Measurements from ENCODE around the gene TRAF3IP1.
"Not testable (repeated sequence)": the region's sequence is repeated elsewhere in the genome, so short reads cannot be mapped to it uniquely, and the experiment has no call there.

Gene TRAF3IP1, protein sequence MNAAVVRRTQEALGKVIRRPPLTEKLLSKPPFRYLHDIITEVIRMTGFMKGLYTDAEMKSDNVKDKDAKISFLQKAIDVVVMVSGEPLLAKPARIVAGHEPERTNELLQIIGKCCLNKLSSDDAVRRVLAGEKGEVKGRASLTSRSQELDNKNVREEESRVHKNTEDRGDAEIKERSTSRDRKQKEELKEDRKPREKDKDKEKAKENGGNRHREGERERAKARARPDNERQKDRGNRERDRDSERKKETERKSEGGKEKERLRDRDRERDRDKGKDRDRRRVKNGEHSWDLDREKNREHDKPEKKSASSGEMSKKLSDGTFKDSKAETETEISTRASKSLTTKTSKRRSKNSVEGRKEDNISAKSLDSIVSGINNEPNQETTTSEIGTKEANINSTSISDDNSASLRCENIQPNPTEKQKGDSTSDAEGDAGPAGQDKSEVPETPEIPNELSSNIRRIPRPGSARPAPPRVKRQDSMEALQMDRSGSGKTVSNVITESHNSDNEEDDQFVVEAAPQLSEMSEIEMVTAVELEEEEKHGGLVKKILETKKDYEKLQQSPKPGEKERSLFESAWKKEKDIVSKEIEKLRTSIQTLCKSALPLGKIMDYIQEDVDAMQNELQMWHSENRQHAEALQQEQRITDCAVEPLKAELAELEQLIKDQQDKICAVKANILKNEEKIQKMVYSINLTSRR

DNA sequence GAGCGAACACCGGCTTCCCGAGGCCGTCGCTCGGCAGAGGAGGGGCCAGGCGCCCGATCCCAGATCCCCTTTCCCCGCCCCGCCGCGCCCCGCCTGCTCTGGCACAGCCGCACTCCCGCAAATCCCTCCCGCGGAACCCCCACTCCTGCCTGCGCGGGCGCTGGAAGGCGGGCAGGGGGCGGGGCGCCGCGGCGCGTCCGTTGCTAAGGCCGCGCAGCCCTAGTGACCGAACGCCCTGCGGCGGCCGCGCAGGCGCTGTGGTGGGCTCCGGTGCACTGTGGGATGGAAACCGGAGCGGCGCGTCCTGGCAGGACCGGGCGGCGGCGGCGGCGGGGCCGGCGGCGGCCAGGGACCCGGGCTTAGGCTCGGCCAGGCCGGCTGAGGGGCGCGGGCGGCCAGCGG, at the start of gene TRAF3IP1:
Gene TRAF3IP1 (plus strand): TSS at position 273 of the 402 bp plus-strand sequence. CDS start 145 bp downstream, outside the sequence.
- peak; percentile 92 for DNase-seq (ENCODE audit: low spot score)

DNA sequence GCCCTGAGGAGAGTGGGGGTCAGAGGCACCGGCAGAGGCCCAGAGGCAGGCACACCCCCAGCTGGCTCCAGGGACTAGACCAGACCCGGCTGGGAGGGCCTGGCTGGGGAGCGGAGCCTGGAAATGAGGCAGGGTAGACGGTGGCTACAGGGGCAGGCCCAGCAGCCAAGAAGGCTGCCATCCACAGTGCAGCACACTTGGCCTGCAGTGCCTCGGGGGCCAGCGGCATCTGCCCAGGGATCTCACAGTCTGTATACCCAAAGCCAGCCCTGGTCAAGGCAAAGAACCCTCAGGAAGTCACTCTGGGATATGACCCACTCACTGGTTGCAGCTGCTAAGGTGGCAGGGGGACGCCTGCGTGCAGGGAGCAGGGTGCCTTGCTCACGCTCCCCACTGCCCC, 49.7 kb upstream of the TRAF3IP1 start:
- DNase-seq (ENCODE audit: low spot score) = no peak

DNA sequence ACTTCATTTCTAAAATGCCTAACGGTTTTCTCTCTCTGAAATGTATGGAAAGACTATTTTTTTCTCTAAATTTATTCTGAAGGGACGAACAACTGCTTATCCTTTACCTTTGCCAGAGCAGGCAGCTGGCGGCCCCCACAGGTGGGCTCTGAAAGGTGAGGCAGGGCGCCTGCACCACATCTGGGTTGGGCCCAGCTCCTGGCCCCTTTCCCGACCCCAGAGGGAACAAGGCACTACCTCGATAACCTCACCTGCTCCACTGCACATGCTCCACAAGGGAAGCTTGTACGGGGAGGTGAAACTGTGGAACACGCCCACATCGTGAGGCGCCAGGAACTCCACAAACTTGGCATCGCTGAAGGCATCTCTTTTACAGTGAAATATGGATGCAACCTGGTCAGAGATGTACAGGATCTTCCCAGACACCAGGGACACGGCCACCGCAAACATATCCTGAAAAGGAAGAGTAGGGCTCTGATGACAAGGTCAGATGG, 49.2 kb upstream of the TRAF3IP1 start:
- no peak for DNase-seq (ENCODE audit: low spot score)

DNA sequence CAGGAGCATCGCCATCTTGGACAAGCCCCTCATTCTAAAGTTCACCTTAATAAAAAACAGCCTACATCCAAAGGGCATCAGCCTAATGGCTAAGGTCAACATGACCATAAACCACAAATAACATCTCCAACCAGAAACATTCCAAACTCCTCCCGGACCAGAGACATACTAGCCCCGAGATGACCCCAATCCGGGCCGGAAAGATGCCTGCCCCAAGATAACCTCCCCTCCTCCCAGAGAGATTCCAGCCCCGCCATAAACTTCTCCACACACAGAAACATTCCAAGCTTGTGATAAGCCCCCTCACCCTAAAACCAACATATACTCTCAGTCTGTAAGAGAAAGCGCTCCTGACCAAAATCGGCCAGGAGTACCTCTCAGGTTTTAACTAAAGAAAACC, 48.6 kb upstream of the TRAF3IP1 start:
- DNase-seq (ENCODE audit: low spot score) = not testable (repeated sequence)

DNA sequence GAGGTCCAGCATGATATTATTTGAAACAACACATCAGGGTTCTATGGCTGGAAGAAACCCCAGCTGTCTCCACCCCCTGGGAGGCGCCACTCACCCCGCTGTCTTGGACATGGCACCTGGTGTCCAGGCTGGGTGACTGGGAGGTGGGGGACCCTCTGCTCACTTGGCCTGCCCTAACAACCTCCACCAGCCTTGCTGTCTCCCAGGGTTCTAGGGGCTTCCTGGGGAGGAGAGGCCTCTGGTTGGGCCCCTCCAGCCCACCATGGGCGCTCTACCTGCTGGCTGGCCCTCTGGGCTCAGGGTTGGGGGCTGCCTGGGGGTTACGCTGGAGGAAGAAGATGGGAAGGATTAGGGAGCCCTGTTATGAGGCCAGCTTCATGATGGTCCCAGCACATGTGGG, 48.2 kb upstream of the TRAF3IP1 start:
- DNase-seq (ENCODE audit: low spot score) = no peak

DNA sequence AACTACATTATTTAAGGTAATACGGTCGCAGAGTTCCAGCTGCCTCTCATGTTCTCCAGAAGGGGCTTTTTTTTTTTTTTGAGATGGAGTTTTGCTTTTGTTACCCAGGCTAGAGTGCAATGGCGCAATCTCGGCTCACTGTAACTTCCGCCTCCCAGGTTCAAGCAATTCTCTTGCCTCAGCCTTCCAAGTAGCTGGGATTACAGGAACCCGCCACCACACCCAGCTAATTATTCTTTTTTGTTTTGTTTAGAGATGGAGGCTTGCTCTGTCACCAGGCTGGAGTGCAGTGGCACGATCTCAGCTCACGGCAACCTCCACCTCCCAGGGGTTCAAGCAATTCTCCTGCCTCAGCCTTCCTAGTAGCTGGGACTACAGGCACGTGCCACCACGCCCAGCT, 46.9 kb upstream of the TRAF3IP1 start:
- DNase-seq (ENCODE audit: low spot score) = not testable (repeated sequence)

DNA sequence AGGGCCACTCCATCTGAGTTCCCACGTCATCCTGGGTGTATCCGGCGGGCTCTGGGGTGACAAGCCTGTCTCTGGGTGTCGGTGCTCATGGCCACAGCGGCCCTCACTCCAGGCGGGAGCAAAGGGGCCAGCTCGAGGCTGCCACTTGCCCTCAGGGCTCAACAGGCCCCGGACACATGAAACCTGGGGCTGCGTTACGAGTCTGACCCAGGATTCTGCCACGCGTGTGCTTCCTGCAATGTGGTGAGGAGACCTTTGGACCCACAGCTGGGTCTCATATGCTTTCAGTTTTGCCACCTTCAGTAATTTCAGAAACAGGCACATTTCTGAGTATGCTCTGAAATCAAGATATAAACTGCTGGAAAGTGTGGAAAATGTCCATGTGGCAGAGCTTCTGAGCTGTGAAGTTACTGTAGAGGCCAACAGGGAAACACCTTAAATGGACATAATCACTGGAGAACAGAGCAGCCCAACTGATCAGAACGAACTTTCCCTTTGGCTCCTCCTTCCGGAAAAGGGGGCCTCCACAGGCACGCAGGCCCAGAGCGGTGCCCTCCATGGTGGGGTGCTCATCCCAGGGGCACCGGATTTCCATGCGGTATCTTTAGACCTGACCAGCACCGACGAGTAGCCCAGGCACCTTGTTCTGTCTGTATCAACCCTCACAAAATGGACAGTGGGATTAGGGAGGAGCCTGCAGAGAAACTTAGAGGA, 46.0 kb upstream of the TRAF3IP1 start:
- no peak for DNase-seq (ENCODE audit: low spot score)

DNA sequence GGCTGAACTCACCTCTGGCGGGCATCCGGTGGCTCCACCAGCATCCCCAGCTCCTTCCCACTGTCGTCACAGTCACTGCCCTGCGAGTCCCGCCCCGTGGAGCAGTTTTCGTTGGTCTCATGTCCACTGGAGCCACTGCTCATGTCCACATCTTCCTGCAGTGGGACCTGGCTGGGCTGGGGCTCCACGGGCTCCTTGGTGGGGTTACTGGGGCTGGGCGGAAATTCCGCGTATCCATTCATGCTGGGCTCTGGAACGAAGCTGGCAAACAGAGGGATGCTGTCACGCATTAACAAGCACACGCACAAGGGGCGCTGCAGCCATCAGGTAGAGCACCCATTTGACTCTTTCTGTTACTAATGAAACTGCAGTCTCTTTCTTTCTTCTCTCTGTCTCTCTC, 42.6 kb upstream of the TRAF3IP1 start:
- no peak for DNase-seq (ENCODE audit: low spot score)

DNA sequence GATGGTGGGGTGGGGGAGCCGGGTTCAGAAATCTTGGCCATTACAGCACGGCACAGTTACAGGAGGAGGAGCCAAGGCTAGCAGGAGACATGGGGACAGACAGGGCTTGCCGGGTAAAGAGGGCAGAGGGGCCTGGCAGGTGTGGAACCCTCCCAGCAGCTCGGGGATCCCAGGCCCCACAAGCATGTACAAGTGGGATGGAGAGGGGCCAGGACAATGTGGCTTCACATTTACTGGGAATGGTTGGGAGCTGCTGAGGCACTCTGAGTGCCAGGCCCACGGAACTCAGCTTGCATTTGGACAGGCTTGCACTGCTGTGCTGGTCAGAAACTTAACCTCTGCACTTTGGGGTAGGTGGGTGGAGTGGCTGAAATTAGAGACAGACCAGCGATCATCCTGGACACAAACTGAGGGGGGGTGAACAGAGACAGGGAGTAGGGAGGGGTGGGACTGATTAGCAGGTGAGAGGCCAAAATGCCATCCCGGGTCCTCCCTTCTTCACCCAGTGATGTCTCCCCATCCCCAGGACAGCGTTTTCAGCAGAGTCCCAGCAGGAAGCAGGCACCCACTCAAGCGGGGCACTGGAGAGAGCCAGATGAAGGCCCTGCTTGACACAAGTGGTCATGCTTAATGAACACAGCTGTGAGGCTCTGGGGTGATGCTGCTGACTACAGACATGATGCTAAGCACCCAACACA, 41.5 kb upstream of the TRAF3IP1 start:
- DNase-seq (ENCODE audit: low spot score) = no peak

DNA sequence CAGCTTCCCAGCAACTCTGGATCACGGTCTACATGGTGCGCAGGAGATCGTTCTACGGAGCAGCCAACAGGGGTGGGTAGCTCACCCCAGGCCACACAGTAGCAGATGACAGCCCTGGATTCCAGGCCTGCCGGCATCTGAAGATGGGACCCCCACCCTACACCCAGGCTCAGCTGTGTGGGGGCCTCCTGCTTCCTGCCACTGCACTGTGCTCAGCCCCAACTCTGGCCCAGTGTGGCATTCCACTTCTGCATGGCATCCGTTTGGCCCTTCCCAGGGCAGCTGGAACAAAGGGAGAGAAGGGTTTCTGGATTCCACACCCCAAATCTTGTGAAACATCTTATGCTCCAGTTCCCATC, 41.0 kb upstream of the TRAF3IP1 start:
- DNase-seq (ENCODE audit: low spot score) = no peak

DNA sequence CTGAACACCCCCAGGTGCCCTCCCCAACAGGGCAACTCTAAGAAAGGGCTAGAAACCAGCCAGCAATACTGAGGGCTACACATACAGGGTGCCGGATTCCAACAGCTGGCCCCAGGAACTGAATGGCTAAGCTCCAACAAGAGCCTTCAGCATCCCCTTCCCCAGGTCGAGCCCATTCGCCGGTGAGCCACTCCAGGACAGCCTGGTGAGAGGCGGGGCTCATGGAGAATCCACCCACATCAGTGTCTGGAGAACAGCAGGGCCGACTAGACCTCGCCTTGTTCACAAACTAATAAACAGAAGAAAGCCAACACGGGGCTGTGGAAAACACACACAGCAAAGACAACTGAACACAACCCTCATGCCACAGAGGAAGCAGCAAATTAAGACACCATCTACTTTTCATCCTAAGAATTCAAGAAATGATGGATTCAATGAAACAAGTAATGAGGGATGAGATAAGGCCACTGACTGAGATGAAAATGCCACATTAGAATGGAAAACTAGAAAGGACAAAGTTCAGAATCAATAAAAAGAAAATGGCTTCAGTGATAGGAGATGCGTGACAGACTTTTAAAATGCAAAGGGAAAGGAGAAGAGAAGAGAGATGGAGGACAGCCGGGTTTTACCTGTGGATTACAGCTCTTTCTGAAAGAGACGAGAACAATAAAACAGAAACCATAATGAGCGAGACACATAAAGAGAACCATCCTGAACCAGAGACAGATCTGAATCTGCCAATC, 40.1 kb upstream of the TRAF3IP1 start:
- DNase-seq (ENCODE audit: low spot score) = no peak

DNA sequence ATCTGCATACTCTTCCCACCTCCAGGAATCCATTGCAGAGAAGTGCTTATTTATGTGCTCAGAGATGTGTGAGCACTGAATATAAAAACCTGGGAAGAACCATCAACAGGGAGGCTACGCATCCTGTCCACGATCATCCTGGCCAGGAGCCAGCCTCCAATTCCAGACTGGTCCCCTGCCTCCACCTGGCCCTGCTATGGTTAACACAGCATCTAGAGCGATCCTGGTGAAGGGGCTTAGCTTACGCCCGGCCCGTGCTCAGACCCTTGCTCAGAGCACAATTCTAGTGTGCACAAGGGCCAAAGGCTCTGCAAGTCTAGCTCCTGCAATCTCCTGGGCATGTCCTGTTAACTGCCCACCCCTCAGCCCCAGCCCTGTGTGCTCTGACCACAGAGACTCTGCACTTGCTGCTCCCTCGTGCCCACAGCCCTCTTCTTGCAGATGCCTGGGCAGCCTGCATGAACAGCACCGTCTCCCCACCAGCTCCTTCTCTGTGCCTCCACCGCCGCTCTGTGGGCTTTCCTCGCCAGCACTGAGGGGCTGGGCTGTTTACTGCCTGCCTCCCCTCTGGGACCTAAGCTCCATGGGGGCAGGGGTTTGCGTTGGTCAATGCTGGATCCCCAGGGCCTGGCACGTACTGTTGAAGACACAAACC, 38.4 kb upstream of the TRAF3IP1 start:
- DNase-seq (ENCODE audit: low spot score) = no peak

DNA sequence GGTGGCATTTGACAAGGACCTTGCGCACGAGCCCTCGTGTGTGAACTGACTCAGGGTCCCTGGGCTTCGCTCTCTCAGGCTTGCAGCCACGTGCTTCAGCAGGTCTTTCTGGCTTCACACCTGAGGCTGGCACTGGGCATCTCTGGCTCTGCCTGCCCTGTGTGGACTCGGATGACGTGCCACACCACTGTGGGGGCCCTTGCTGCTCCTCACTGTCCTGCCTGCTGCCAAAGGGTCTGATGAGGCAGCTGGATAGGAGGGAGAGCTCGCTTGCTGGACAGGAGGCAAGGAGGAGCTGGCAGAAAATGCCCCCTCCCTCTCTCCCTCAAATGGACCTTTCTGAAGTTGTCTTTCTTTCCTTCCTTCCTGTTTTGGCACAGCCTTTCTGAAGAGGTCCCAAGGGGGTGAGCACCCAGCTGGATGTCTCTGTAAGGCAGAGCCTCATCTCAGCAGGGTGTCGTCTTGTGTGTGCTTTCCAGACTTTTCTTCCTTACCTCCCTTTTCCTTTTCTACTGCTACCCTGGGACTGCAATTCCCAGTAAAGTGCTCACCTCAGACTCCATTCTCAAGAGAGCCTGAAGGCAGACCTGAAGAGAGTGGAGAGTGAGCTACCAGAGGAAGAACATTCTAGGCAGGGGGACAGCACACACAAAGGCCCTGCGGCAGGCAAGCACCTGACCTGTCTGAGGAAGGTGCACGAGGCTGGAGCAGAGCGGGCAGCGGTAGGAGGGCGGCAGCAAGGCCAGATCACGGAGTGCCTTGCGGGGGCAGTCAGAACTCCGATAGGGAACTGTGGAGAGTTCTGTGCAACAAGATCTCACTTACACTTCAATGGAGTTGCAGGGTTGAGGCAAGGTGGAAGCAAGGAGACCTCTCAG, 37.2 kb upstream of the TRAF3IP1 start:
- no peak for DNase-seq (ENCODE audit: low spot score)

DNA sequence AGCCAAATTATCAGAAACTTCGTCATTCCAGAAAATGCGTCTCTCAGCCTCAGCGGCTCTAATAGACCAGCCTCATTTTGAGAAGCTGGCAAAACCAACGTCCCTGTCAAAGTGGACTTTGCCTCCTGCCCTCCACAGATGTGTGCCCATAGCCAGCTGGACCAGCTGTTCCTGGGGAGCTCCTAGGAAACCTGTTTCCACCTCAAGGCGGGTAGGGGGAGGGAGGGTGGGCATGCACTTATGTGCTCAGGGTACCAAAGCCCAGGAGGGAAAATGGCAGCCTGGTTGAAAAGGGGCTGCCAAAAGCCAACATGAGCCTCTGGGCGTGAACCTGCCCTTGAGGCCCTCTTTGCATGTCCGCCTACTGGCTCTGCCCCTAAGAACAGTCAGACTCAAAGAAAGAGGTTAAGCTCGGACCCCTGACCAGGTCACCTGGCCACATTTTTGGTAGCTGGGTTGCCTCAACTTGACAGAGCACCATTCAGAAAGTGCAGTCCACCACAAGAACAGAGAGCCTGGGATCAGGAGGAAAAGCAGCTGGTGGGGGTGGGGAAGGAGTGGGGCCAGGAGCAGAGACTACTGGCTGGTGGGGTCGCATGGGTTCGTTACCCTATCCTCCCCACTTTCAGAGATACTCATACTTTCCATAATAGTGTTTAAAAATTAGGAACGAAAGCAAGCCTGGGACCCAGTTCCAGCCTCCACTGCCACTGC, 35.4 kb upstream of the TRAF3IP1 start:
- DNase-seq (ENCODE audit: low spot score) = no peak

DNA sequence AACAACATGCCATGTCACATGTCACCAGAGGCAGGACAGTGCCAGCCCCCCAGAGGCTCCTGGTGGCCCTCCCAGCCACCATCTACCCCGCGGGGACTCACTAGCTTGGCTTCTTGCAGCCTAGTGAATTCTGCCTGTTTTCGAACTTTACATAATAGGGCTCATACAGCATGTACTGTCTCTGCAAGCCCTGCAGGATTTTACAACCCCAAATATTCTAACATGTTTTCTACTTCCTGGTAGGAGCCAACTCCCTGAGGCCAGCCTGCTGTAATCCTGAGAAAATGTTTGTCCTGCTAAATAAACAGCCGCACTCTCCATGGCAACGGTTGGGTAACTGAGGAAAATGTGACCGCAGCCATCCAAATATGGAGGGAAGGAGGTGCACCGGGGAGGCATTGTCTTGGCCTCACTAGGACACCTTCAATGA, 34.6 kb upstream of the TRAF3IP1 start:
- DNase-seq (ENCODE audit: low spot score) = peak; percentile 30

DNA sequence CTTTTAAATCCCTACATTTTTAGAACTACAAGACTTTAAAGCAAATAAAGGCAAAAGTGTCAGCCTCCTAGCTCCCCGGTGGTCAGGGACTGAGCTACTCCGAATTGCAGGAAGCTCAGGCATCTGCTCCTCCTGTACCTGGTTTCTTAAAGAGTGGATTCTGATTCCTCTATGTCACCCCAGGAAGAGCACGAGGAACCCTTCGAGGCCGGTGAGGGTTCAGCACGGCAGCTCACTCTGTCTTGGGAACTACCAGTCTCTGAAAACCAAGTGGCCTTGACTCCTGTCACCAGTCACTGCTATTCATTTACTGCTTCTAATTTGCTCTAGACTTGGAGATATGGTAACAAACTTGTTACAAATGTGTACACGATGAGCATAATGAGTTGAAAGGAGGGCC, 34.2 kb upstream of the TRAF3IP1 start:
- no peak for DNase-seq (ENCODE audit: low spot score)

DNA sequence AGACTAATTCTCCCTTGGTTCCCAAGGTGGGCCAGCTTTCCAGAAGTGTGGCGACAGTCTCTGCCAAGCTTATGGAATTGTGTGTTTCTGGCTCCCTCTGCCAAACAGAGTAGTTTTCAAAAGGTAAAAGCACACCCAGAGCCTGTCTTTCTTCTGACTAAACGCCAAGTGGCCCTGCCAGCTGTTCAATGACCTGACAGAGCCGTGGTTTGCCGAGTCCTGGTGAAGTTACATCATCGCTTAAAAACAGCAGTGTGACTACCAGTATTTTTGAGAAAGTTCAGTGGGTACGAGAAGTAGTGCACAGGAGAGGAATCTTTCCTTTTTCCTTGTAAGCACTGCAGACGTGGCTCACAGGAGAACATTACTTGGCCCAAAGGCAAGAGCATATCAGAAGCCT, 33.8 kb upstream of the TRAF3IP1 start:
- peak; percentile 25 for DNase-seq (ENCODE audit: low spot score)

DNA sequence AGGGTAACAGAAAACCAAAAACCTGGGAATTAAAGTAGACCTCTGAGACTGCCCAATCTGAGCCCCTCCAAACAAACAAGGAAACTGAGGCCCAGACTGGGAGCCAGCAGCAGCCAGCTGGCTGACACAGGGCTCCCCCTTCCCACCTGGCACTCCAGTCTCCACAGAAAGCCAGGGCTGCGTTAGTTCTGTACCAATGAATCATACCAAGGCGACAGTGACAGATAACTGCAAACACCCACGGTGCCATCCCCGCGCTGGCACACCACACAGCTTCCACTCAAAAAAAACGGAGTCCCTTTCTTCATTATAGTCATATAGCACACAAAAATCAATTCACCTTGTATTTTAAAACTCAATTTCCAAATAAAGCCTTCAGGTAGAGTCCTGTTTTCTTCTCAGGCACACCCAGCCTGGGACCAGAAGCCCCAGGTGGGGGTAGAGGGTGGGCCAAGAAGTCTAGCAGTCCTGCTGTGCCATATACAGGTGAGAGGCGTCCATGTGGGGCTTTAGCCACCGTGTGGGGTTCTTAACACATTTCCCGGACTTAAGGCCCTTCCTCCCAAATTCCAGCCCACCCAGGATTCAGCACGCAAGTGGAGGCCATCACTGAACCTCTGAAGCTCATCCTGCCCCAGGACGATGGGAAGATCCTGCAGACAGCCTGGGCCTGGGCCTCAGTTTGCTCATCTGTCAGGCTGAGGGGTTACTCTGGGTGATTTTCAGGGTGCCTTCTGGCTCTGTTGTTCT, 33.2 kb upstream of the TRAF3IP1 start:
- peak; percentile 71 for DNase-seq (ENCODE audit: low spot score)
